ENCODE results near the gene ARID1B.
A peak's percentile ranks its signal among the peaks of the same experiment; 100 is the strongest.

The ARID1B gene

GRCh38 chr6:156828280-156828703 lies 51.1 kb downstream of the ARID1B start:
- no peak for DNase-seq

- DNase-seq, result no peak
Measured at GRCh38 chr6:156830126-156830525, 52.9 kb downstream of the ARID1B start.

GRCh38 chr6:156832231-156832647 lies 55.1 kb downstream of the ARID1B start:
- DNase-seq, result peak; percentile 94

- DNase-seq, result no peak
Measured at GRCh38 chr6:156832669-156833068, 55.5 kb downstream of the ARID1B start.

GRCh38 chr6:156833755-156834154 lies 56.6 kb downstream of the ARID1B start:
- DNase-seq, result peak; percentile 46

- DNase-seq, result no peak
Measured at GRCh38 chr6:156839129-156839528, 62.0 kb downstream of the ARID1B start.

- no peak for DNase-seq
Measured at GRCh38 chr6:156839591-156840001, 62.4 kb downstream of the ARID1B start.

- no peak for DNase-seq
Measured at GRCh38 chr6:156840136-156840535, 63.0 kb downstream of the ARID1B start.

- DNase-seq, result no peak
Measured at GRCh38 chr6:156840606-156841005, 63.4 kb downstream of the ARID1B start.

GRCh38 chr6:156841508-156841907 lies 64.3 kb downstream of the ARID1B start:
- DNase-seq, result no peak

GRCh38 chr6:156842598-156843250 lies 65.5 kb downstream of the ARID1B start:
- DNase-seq, result no peak

- no peak for DNase-seq
Measured at GRCh38 chr6:156844089-156844488, 66.9 kb downstream of the ARID1B start.

GRCh38 chr6:156845454-156846155 lies 68.4 kb downstream of the ARID1B start:
- no peak for DNase-seq

- DNase-seq, result no peak
Measured at GRCh38 chr6:156846845-156847599, 69.8 kb downstream of the ARID1B start.

GRCh38 chr6:156848123-156848522 lies 70.9 kb downstream of the ARID1B start:
- peak; percentile 8 for DNase-seq

- DNase-seq, result peak; percentile 83
Measured at GRCh38 chr6:156848533-156848932, 71.4 kb downstream of the ARID1B start.

- no peak for DNase-seq
Measured at GRCh38 chr6:156849806-156850205, 72.6 kb downstream of the ARID1B start.

GRCh38 chr6:156850353-156850752 lies 73.2 kb downstream of the ARID1B start:
- DNase-seq, result no peak

- no peak for DNase-seq
Measured at GRCh38 chr6:156851454-156851921, 74.3 kb downstream of the ARID1B start.

GRCh38 chr6:156852147-156852857 lies 75.1 kb downstream of the ARID1B start:
- DNase-seq, result no peak

GRCh38 chr6:156852858-156853216 lies 75.7 kb downstream of the ARID1B start:
- no peak for DNase-seq

- no peak for DNase-seq
Measured at GRCh38 chr6:156853733-156854132, 76.6 kb downstream of the ARID1B start.
